ENCODE results near the gene COL6A2. TPM values are rescaled to one million over a fixed set of nuclear protein-coding genes. Genes with fewer than 3 reads are reported as not detected.
A peak's percentile ranks its signal among the peaks of the same experiment; 100 is the strongest.

COL6A2 gene
- total and polyA plus RNA-seq, 2 of the 13 experiments (the other 11 are each of a cell fraction or from before 2014, with no cell fraction given) = 0.07 to 0.41 TPM

GRCh38 chr21:46154955-46155513 is 57.1 kb downstream of the COL6A2 start (continued):
- TF ChIP-seq CAMTA2 (CRISPR knock-in tag; IDR thresholded peaks at IDR 0.05; ENCODE audit: borderline replicate concordance) = no peak
- TF ChIP-seq BCL6 (CRISPR knock-in tag; IDR thresholded peaks at IDR 0.05) = no peak
- no peak for TF ChIP-seq PBX2 (CRISPR knock-in tag; IDR thresholded peaks at IDR 0.05)
- no peak for TF ChIP-seq NCOA5 (CRISPR knock-in tag; IDR thresholded peaks at IDR 0.05)
- TF ChIP-seq ZNF710 (CRISPR knock-in tag; IDR thresholded peaks at IDR 0.05; ENCODE audit: borderline replicate concordance) = peak; percentile 27; the same call in 1 of the 2 replicates
- TF ChIP-seq TARDBP (CRISPR knock-in tag; IDR thresholded peaks at IDR 0.05) = no peak
- TF ChIP-seq SRY (CRISPR knock-in tag; IDR thresholded peaks at IDR 0.05) = 0 out of 2 replicates have a peak, but pooled peaks have one; percentile 47
- no peak for TF ChIP-seq ZNF253 (CRISPR knock-in tag; IDR thresholded peaks at IDR 0.05; ENCODE audit: borderline replicate concordance)
- no peak for TF ChIP-seq ZNF770 (CRISPR knock-in tag; IDR thresholded peaks at IDR 0.05)
- TF ChIP-seq PTBP1 (IDR thresholded peaks at IDR 0.05; ENCODE audit: low read depth, low read length, poor library complexity, severe bottlenecking) = no peak
- no peak for TF ChIP-seq ISL2 (CRISPR knock-in tag; IDR thresholded peaks at IDR 0.05)
- no peak for TF ChIP-seq ZHX1 (CRISPR knock-in tag; IDR thresholded peaks at IDR 0.05; ENCODE audit: low read depth)
- TF ChIP-seq ZMYM2 (CRISPR knock-in tag; IDR thresholded peaks at IDR 0.05) = no peak
- no peak for TF ChIP-seq TRIM24 (CRISPR knock-in tag; IDR thresholded peaks at IDR 0.05)
- no peak for TF ChIP-seq ZNF788 (CRISPR knock-in tag; IDR thresholded peaks at IDR 0.05; ENCODE audit: borderline replicate concordance)
- no peak for TF ChIP-seq ELK4 (CRISPR knock-in tag; IDR thresholded peaks at IDR 0.05; ENCODE audit: borderline replicate concordance)
- TF ChIP-seq ZNF446 (CRISPR knock-in tag; IDR thresholded peaks at IDR 0.05) = no peak; the same call in 1 of the 2 replicates
- no peak for TF ChIP-seq MXD1 (CRISPR knock-in tag; IDR thresholded peaks at IDR 0.05)
- no peak for TF ChIP-seq SNAPC5 (CRISPR knock-in tag; IDR thresholded peaks at IDR 0.05; ENCODE audit: borderline replicate concordance)
- no peak for TF ChIP-seq ZBTB7A (CRISPR knock-in tag; IDR thresholded peaks at IDR 0.05)
